Measurements from ENCODE around the gene ZNF391. TPM values are rescaled to one million over a fixed set of nuclear protein-coding genes. Genes with fewer than 3 reads are reported as not detected.
"Not testable (repeated sequence)": the region's sequence is repeated elsewhere in the genome, so short reads cannot be mapped to it uniquely, and the experiment has no call there.

Gene ZNF391
- total and polyA plus RNA-seq, 3 donors from 2014 or later, result 11.8 to 13.1 (median 12.5) TPM

DNA sequence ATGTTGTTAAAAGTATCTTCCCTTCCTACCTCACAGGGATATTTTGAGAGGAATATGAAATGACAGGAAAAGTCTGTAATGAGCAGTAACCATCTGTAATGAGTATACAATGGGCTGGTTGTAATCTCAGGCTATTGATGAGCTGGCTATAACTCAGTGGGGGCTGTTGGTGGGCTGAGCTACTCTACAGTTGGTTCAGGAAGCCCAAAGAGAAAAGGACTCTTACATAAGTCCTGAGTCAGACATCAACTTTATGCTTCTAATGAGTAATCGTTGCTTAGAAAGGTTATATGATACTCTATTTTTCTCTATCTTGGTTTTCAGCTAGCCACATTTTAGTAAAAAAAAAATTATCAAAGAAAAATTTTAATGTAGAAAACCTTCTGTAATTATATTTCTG is 26.4 kb downstream of the ZNF391 start:
- 90 to 97% methylated on average over 1 of the region's 1 CpG for WGBS, 2 donors
- Histone ChIP-seq H3K4me3 (no peak overlapping the region), H3K9me3 (no peaks in the 10 kb centered on the region), H3K27me3 (no peaks in the 10 kb centered on the region), H3K27ac (no peak overlapping the region), H3K4me1 (no peaks in the 10 kb centered on the region), H3K36me3 (ENCODE audit: low read depth, missing control alignments) (no peaks in the 10 kb centered on the region)
- no peak for DNase-seq
- no peak for TF ChIP-seq CTCF (IDR thresholded peaks at IDR 0.05)
- TF ChIP-seq POLR2A (IDR thresholded peaks at IDR 0.05), result no peak
- intact Hi-C loops (cut with DNase I; ENCODE audit: low total_unique reads), result no loop called here

DNA sequence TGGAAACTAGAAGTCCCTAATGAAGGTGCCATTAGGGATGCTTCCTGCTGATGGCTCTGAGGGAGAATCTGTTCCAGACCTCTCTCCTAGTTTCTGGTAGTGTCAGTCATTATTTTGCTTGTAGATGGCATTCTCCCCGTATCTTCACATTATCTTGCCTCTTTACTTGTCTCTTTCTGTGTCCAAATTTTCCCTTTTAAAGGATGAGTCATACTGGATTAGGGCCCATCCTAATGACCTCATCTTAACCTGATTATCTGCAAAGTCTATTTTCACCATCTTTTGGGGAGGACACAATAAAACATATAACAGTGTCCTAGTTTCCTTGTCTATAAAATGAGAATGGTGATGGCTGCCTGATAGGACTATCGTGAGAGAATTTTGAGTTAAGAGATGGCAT is 27.3 kb downstream of the ZNF391 start:
- WGBS, 2 donors, result 86 to 91% methylated on average over 2 of the region's 2 CpGs
- Histone ChIP-seq H3K9me3 (no peaks in the 10 kb centered on the region), H3K36me3 (ENCODE audit: low read depth, missing control alignments) (no peaks in the 10 kb centered on the region), H3K4me1 (no peaks in the 10 kb centered on the region), H3K27ac (no peak overlapping the region), H3K4me3 (no peak overlapping the region), H3K27me3 (no peaks in the 10 kb centered on the region)
- DNase-seq, result no peak
- no peak for TF ChIP-seq POLR2A (IDR thresholded peaks at IDR 0.05)
- no peak for TF ChIP-seq CTCF (IDR thresholded peaks at IDR 0.05)
- intact Hi-C loops (cut with DNase I; ENCODE audit: low total_unique reads), result no loop called here

DNA sequence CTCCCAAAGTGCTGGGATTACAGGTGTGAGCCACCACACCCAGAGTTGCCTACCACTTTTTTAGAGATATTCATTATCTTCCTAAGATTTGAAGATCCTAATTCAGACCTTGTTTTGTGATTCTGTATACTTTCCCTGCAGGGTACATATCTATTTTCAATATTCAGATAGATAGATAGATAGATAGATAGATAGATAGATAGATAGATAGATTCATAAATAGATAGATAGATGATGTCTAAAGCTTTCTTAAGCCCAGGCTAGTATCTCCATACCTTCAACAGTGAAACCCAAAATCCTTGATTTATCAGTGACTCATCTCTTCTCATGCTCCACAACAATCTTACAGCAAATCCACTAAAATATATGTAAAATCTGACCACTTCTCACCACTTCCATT is 30.8 kb downstream of the ZNF391 start:
- Histone ChIP-seq H3K4me1 (no peaks in the 10 kb centered on the region), H3K27ac (no peak overlapping the region), H3K4me3 (no peak overlapping the region), H3K9me3 (no peaks in the 10 kb centered on the region), H3K36me3 (ENCODE audit: low read depth, missing control alignments) (no peaks in the 10 kb centered on the region), H3K27me3 (no peaks in the 10 kb centered on the region)
- intact Hi-C loops (cut with DNase I; ENCODE audit: low total_unique reads), result no loop called here
- no peak for TF ChIP-seq POLR2A (IDR thresholded peaks at IDR 0.05)
- TF ChIP-seq CTCF (IDR thresholded peaks at IDR 0.05), result no peak
- no peak for DNase-seq

GRCh38 chr6:27422651-27423332 is 34.2 kb downstream of the ZNF391 start:
- DNase-seq, result peak; percentile 54
- 40 to 49% methylated on average over 32 of the region's 32 CpGs for WGBS, 2 donors
- Histone ChIP-seq H3K36me3 (ENCODE audit: low read depth, missing control alignments) (no peaks in the 10 kb centered on the region), H3K4me3 (peak overlapping the region; percentile 9 to 36), H3K4me1 (no peaks in the 10 kb centered on the region), H3K9me3 (no peaks in the 10 kb centered on the region), H3K27ac (no peak overlapping the region), H3K27me3 (no peaks in the 10 kb centered on the region)
- intact Hi-C loops (cut with DNase I; ENCODE audit: low total_unique reads), result no loop called here
- TF ChIP-seq POLR2A (IDR thresholded peaks at IDR 0.05) (no peak), CTCF (IDR thresholded peaks at IDR 0.05) (no peak)

GRCh38 chr6:27424851-27425250 is 36.3 kb downstream of the ZNF391 start:
- H3K27ac ChIP-seq; DNase-seq; H3K27me3 ChIP-seq; H3K36me3 ChIP-seq (ENCODE audit: low read depth, missing control alignments); H3K9me3 ChIP-seq; H3K4me1 ChIP-seq; intact Hi-C loops (cut with DNase I; ENCODE audit: low total_unique reads): not testable (repeated sequence)
- 68% methylated on average over 36 of the region's 36 CpGs; no CpG with 5 or more reads in 1 of the 2 donors for WGBS, 2 donors
- H3K4me3 ChIP-seq, result peak overlapping the region; percentile 6 to 45
